Gastroesophageal sphincter (tissue), 4 donors: ENCODE data around the gene TAF10. TPM values are rescaled to one million over a fixed set of nuclear protein-coding genes. Genes with fewer than 3 reads are reported as not detected.

Experiments used
- ATAC-seq: fragments of 150-250 bp; one replicate; pipeline ENCODE4 v1.9.1; 2016; ENCODE audit warnings: mild to moderate bottlenecking, moderate library complexity
- H3K27ac ChIP-seq, 4 donors: fragments of 200-600 bp; sonication (generic) in 3 of 4; 1 replicate in 3 of 4; 2 replicates in 1 of 4; pipeline ENCODE4 v1.5.1; 2016 to 2019
- H3K27me3 ChIP-seq: fragments of 200-600 bp; sonication (generic); one replicate; pipeline ENCODE4 v1.5.1; 2019
- H3K36me3 ChIP-seq, 2 donors: fragments of 200-600 bp; sonication (generic); one replicate each; pipeline ENCODE4 v1.5.1; 2019; ENCODE audit warnings: control low read depth in 1 of 2
- H3K4me1 ChIP-seq, 3 donors: fragments of 200-600 bp; sonication (generic); 1 replicate in 2 of 3; 2 replicates in 1 of 3; pipeline ENCODE4 v1.5.1; 2016 to 2019; ENCODE audit warnings: control low read depth in 2 of 3
- H3K4me3 ChIP-seq, 2 donors: fragments of 200-600 bp; sonication (generic); one replicate each; pipeline ENCODE4 v1.5.1; 2019; ENCODE audit warnings: mild to moderate bottlenecking in 1 of 2, moderate library complexity in 1 of 2
- H3K9me3 ChIP-seq, 3 donors: fragments of 200-600 bp; sonication (generic); one replicate each; pipeline ENCODE4 v1.5.1; 2017 to 2019; ENCODE audit warnings: control low read depth in 2 of 3
- CTCF ChIP-seq, 4 experiments: fragments of 200-600 bp in 2 of 4; fragments of 450-650 bp in 2 of 4; sonication (generic) in 1 of 4; IDR thresholded peaks; one replicate each; pipeline ENCODE4 v1.5.1; 2017 to 2019; ENCODE audit warnings: antibody characterized with exemption in 4 of 4, mild to moderate bottlenecking in 2 of 4, moderate library complexity in 2 of 4
- EP300 ChIP-seq: sonication (generic); formaldehyde crosslinking; IDR thresholded peaks from one replicate; pipeline ENCODE4 v1.6.1; 2017; ENCODE audit warnings: antibody characterized with exemption, mild to moderate bottlenecking
- POLR2A ChIP-seq, 2 donors: fragments of 450-650 bp; IDR thresholded peaks; one replicate each; pipeline ENCODE4 v1.6.1; 2017; ENCODE audit warnings: antibody characterized with exemption in 2 of 2, mild to moderate bottlenecking in 2 of 2, moderate library complexity in 1 of 2
- POLR2AphosphoS5 ChIP-seq: sonication (generic); formaldehyde crosslinking; IDR thresholded peaks from one replicate; pipeline ENCODE4 v1.6.1; 2017; ENCODE audit warnings: antibody characterized with exemption
- WGBS, 2 donors: methylation state at CpG; one replicate each; pipeline ENCODE4 v1.1.5; 2018; ENCODE audit warnings: low coverage in 1 of 2; 5-methylcytosine and 5-hydroxymethylcytosine counted together
- total RNA-seq, 4 donors: library from RNA; depleted of rRNA; stranded (reverse); fragments of >200 nt; gene quantifications; one replicate each; pipeline ENCODE4 v1.1.0, GENCODE V29; 2016

TAF10 gene
- total RNA-seq, 4 donors from 2014 or later: 21.7 to 41.1 (median 35.4) TPM

- TF ChIP-seq EP300 (no peak), POLR2AphosphoS5 (no peak), CTCF (IDR thresholded peaks at IDR 0.05) (no peak), POLR2A (IDR thresholded peaks at IDR 0.05) (no peak)
- 79% methylated on average over 6 of the region's 16 CpGs; no CpG with 5 or more reads in 1 of the 2 donors for WGBS, 2 donors
- H3K27me3 ChIP-seq: no peaks in the 10 kb centered on the region
- H3K9me3 ChIP-seq: no peaks in the 10 kb centered on the region
- no peak overlapping the region for H3K27ac ChIP-seq
- H3K4me3 ChIP-seq: no peak overlapping the region
- no peak for ATAC-seq
- H3K36me3 ChIP-seq: peaks cover 0 to 50% of the 10 kb centered on the region in 2 donors
- H3K4me1 ChIP-seq: peaks cover 0 to 31% (median 15%) of the 10 kb centered on the region in 3 donors
Measured at GRCh38 chr11:6621711-6622211, 9.7 kb upstream of the TAF10 start.

DNA sequence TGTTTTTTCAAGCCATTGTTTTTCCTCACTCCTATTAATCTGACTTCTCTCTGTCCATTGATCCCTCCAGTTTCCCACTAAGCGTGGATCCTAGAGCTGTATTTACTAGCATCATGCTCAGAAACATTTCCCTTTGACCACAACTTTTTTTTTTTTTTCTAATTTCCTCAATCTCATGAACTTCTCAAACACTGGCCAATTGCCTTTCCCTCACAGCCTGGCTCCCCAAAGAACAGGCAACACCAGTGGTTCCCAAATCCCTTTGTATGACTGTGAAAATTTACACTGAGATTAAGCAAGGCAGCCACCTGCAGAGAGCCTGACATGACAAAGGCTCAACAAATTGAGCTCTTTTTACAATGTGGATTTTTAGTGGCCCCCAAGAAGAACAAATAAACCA lies 8.6 kb upstream of the TAF10 start:
- Histone ChIP-seq H3K27me3 (no peaks in the 10 kb centered on the region), H3K4me1 (peaks cover 0 to 32% (median 15%) of the 10 kb centered on the region in 3 donors), H3K4me3 (no peak overlapping the region), H3K27ac (no peak overlapping the region), H3K36me3 (peaks cover 0 to 50% of the 10 kb centered on the region in 2 donors), H3K9me3 (no peaks in the 10 kb centered on the region)
- 80 to 85% methylated on average over 1 of the region's 1 CpG for WGBS, 2 donors
- no peak for TF ChIP-seq EP300
- no peak for TF ChIP-seq POLR2AphosphoS5
- TF ChIP-seq CTCF (IDR thresholded peaks at IDR 0.05): no peak
- no peak for TF ChIP-seq POLR2A (IDR thresholded peaks at IDR 0.05)
- no peak for ATAC-seq

- peak within 1 kb of the TSS; percentile 75 to 94 (median 92) for H3K27ac ChIP-seq
- H3K4me1 ChIP-seq: peaks cover 0 to 32% (median 15%) of the 10 kb centered on the region in 3 donors
- H3K4me3 ChIP-seq: peak within 1 kb of the TSS; percentile 70 to 77
- peaks cover 0 to 49% of the 10 kb centered on the region in 2 donors for H3K36me3 ChIP-seq
- peak; percentile 64 to 74 for TF ChIP-seq POLR2A (IDR thresholded peaks at IDR 0.05)
- TF ChIP-seq POLR2AphosphoS5: peak; percentile 93
- TF ChIP-seq EP300: no peak
- no peak for TF ChIP-seq CTCF (IDR thresholded peaks at IDR 0.05)
- peak; percentile 97 for ATAC-seq
- 0% methylated on average over 6 to 12 of the region's 16 CpGs for WGBS, 2 donors
- no peaks in the 10 kb centered on the region for H3K9me3 ChIP-seq
- H3K27me3 ChIP-seq: no peaks in the 10 kb centered on the region
Measured at GRCh38 chr11:6619004-6619745, 7.2 kb upstream of the TAF10 start, which contains the start of gene TPP1. Gene TPP1, minus strand, starts transcription at chr11:6619422. Its CDS starts 22 bp downstream, at chr11:6619400.

GRCh38 chr11:6618117-6619003 lies 6.3 kb upstream of the TAF10 start:
- peaks cover 0 to 36% (median 15%) of the 10 kb centered on the region in 3 donors for H3K4me1 ChIP-seq
- H3K9me3 ChIP-seq: no peaks in the 10 kb centered on the region
- H3K36me3 ChIP-seq: peaks cover 0 to 41% of the 10 kb centered on the region in 2 donors
- peak overlapping the region; percentile 70 to 77 for H3K4me3 ChIP-seq
- ATAC-seq: peak; percentile 5
- no peaks in the 10 kb centered on the region for H3K27me3 ChIP-seq
- no peak for TF ChIP-seq EP300
- peak in 1 of 2 donors; percentile 19 for TF ChIP-seq POLR2A (IDR thresholded peaks at IDR 0.05)
- TF ChIP-seq CTCF (IDR thresholded peaks at IDR 0.05): peak in 2 of 4 experiments; percentile 10 to 20
- TF ChIP-seq POLR2AphosphoS5: peak; percentile 82
- 6 to 10% methylated on average over 8 to 9 of the region's 15 CpGs for WGBS, 2 donors
- peak overlapping the region; percentile 75 to 94 (median 92) for H3K27ac ChIP-seq
